GM21390 (cell line): ENCODE data around the gene NRP1.

Source experiments
- ATAC-seq: cut with Tn5 transposase; IDR thresholded peaks from one replicate; pipeline ENCODE4 v1.9.1; 2021; ENCODE audit not compliant: unreplicated experiment

The NRP1 gene

GRCh38 chr10:33133557-33133956 is 200.9 kb downstream of the NRP1 start:
- ATAC-seq = no peak

GRCh38 chr10:33132626-33133025 is 201.8 kb downstream of the NRP1 start:
- ATAC-seq = no peak

DNA sequence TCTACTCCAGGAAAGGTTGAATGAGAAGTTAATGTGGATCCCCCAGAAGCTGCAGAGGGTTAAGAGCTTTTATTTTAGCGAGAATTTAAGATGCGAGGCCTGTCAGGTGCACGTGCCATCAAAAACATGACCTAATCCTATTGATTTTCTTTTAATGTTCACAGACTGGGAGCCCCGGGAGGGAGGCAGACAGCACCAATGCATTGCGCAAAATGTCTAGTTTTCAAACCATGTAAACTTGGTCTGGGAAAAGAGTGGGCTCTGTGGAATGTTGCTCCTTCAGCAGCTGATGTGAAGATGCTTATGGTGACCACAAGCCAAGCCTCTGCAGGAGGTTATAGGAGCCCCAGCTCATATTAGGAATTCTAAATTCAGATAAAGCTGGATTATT is 204.5 kb downstream of the NRP1 start:
- no peak for ATAC-seq

DNA sequence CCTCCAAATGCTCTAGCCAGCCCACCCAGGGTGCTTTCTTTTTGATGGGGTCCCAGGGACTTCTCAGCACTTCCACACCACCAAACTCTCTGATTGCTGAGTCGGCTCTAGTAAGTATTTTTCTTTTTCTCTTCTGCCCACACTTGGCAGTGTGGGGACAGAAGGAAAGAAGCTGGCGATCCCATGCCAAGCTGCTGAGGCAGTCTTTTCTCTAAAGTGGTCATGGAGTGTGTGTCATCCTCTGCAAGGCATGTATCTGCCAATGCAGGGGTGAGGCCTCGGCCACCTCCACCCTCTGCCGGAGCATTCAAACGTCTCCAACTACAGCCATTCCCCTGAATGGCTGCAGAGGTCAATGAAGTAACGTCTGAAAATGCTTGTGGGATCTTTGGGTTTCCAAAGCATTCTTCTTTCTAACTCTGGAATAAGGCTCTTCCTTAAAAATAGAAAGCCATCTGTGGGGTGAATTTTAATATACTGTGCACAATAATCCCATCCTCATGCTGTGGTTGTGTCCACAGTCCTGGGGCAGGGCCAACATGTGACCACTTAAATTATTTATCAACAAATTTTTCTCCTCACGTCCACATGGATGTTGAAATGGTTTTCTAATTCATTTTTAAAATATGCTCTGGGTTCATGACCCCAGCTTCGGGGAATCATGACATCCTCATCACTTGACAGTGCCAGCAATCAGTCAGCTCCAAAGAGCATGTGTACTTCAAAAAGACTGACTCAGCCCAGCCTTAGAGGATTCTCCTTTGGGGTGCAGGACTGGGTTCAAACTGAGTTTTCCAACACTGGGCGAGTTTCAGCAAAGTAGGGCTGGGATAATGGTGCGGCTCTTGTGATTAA is 205.1 kb downstream of the NRP1 start:
- ATAC-seq = no peak

DNA sequence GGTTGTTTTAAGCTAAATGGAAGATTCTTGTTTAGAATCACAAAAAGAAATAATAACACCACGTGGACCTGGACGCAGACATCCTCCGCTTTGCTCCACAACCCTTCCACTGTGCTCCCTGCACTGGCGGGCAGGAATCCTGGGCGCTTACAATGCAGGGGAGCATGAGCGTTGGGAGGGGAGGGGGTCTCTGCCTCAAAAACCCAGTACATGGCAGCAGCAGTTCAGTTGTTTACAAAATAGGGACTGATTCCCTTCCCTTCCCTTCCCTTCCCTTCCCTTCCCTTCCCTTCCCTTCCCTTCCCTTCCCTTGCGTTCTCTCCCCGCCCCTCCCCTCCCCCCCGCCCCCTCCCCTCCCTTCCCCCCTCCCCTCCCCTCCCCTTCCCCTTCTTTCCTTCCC is 206.8 kb downstream of the NRP1 start:
- ATAC-seq = no peak
